ENCODE data around the gene DPYSL5. TPM values are rescaled to one million over a fixed set of nuclear protein-coding genes. Genes with fewer than 3 reads are reported as not detected.

Gene DPYSL5
- total and polyA plus RNA-seq, 2 donors (not counting 1 experiment from before 2014, with no cell fraction given), result not detected

DNA sequence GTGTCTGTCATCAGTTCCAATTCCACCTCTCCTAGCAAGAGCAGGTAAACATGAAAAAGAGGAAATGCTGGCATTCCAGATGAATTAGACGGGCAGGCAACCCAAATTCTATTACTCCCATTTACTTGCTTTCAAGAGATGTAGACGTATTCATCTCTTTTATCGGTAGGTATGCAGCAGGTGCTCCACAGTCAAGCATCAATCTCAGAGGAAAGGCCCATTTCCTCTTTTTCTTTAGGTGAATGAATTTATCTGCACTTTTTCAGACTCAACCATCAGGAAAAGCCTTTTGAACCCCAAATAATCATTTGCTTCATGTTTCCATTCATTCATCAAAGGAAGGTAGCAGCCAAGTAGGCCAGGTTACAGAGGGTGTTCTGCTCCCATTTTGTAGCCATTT lies 27.9 kb downstream of the DPYSL5 start:
- H3K27ac ChIP-seq (ENCODE audit: insufficient read depth, low read length), result no peak overlapping the region
- no peaks in the 10 kb centered on the region for H3K79me2 ChIP-seq (ENCODE audit: control insufficient read depth, insufficient read depth, low read length)
- H3K4me1 ChIP-seq (ENCODE audit: control insufficient read depth, extremely low read depth, insufficient read depth, low read length), result no peaks in the 10 kb centered on the region
- H3K4me3 ChIP-seq (replicated peaks in 1 of 4; ENCODE audit: control extremely low read depth in 1 of 4, insufficient read depth in 1 of 4, low read depth in 3 of 4, low read length in 4 of 4), result no peak overlapping the region
- peaks cover 11% of the 10 kb centered on the region for H3K27me3 ChIP-seq (ENCODE audit: control insufficient read depth, insufficient read depth, low read length)
- no peak overlapping the region for H3K9ac ChIP-seq (ENCODE audit: insufficient read depth, low read length)
- TF ChIP-seq EZH2 (IDR thresholded peaks at IDR 0.05; ENCODE audit: low read length, missing control alignments), result no peak
- TF ChIP-seq, protein P1, sequence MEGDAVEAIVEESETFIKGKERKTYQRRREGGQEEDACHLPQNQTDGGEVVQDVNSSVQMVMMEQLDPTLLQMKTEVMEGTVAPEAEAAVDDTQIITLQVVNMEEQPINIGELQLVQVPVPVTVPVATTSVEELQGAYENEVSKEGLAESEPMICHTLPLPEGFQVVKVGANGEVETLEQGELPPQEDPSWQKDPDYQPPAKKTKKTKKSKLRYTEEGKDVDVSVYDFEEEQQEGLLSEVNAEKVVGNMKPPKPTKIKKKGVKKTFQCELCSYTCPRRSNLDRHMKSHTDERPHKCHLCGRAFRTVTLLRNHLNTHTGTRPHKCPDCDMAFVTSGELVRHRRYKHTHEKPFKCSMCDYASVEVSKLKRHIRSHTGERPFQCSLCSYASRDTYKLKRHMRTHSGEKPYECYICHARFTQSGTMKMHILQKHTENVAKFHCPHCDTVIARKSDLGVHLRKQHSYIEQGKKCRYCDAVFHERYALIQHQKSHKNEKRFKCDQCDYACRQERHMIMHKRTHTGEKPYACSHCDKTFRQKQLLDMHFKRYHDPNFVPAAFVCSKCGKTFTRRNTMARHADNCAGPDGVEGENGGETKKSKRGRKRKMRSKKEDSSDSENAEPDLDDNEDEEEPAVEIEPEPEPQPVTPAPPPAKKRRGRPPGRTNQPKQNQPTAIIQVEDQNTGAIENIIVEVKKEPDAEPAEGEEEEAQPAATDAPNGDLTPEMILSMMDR (conservative IDR thresholded peaks at IDR 0.05 in 1 of 2, IDR thresholded peaks at IDR 0.05 in 1 of 2; ENCODE audit: low read depth in 1 of 2, low read length in 2 of 2), result no peak
- no peak overlapping the region for H2AFZ ChIP-seq (ENCODE audit: low read length)
- no peaks in the 10 kb centered on the region for H3K36me3 ChIP-seq (ENCODE audit: control insufficient read depth, insufficient read depth, low read length)
- H3K4me2 ChIP-seq (ENCODE audit: extremely low read depth, insufficient read depth, low read length), result no peak overlapping the region
- no peaks in the 10 kb centered on the region for H4K20me1 ChIP-seq (ENCODE audit: control insufficient read depth, extremely low read depth, insufficient read depth, low read length)
- H3K9me3 ChIP-seq (ENCODE audit: control insufficient read depth, insufficient read depth, low read depth, low read length), result no peaks in the 10 kb centered on the region
- no peak for DNase-seq (ENCODE audit: low read depth in 2 of 2)

DNA sequence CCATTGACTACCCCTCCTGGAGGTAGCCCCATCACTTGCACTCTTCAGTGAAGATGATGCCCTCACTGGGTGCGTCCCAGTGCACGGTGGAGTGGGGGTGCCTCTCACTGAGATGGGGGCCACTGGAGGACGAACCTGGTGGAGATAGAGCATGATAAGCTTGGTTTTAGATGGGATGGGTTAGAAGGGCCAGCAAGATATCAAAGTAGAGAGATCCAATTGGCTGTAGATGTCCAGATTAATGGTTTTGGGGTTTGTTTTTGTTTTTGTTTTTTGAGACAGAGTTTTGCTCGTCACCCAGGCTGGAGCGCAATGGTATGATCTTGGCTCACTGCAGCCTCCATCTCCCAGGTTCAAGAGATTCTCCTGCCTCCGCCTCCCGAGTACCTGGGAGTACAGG lies 28.3 kb downstream of the DPYSL5 start:
- no peak overlapping the region for H3K4me2 ChIP-seq (ENCODE audit: extremely low read depth, insufficient read depth, low read length)
- DNase-seq (ENCODE audit: low read depth in 2 of 2), result no peak
- H2AFZ ChIP-seq (ENCODE audit: low read length), result no peak overlapping the region
- no peak overlapping the region for H3K4me3 ChIP-seq (replicated peaks in 1 of 4; ENCODE audit: control extremely low read depth in 1 of 4, insufficient read depth in 1 of 4, low read depth in 3 of 4, low read length in 4 of 4)
- no peaks in the 10 kb centered on the region for H3K36me3 ChIP-seq (ENCODE audit: control insufficient read depth, insufficient read depth, low read length)
- no peak overlapping the region for H3K9ac ChIP-seq (ENCODE audit: insufficient read depth, low read length)
- H3K27ac ChIP-seq (ENCODE audit: insufficient read depth, low read length), result no peak overlapping the region
- no peaks in the 10 kb centered on the region for H3K4me1 ChIP-seq (ENCODE audit: control insufficient read depth, extremely low read depth, insufficient read depth, low read length)
- H3K79me2 ChIP-seq (ENCODE audit: control insufficient read depth, insufficient read depth, low read length), result no peaks in the 10 kb centered on the region
- TF ChIP-seq, protein P1 (conservative IDR thresholded peaks at IDR 0.05 in 1 of 2, IDR thresholded peaks at IDR 0.05 in 1 of 2; ENCODE audit: low read depth in 1 of 2, low read length in 2 of 2), result no peak
- no peak for TF ChIP-seq EZH2 (IDR thresholded peaks at IDR 0.05; ENCODE audit: low read length, missing control alignments)
- H3K9me3 ChIP-seq (ENCODE audit: control insufficient read depth, insufficient read depth, low read depth, low read length), result no peaks in the 10 kb centered on the region
- peaks cover 14% of the 10 kb centered on the region for H3K27me3 ChIP-seq (ENCODE audit: control insufficient read depth, insufficient read depth, low read length)
- H4K20me1 ChIP-seq (ENCODE audit: control insufficient read depth, extremely low read depth, insufficient read depth, low read length), result no peaks in the 10 kb centered on the region

DNA sequence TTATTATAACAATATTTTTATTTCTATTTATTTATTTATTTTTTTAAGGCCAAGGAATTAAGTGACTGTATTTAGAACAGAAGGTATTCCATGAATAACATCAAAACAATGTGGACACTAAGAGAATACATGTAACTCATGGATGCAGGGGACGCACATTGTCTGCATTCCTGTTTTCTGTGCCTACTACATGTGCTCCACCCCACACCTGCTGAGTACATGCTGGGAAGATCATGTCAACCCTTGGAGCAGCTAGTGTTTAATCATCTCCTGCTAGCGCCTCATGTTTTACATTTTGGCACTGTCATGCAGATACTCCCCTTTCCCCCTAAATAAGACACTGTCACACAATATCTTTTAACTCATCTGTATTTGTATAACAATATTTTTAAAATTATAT lies 29.3 kb downstream of the DPYSL5 start:
- DNase-seq (ENCODE audit: low read depth in 2 of 2), result no peak
- H3K27me3 ChIP-seq (ENCODE audit: control insufficient read depth, insufficient read depth, low read length), result peaks cover 14% of the 10 kb centered on the region

More for the DNA sequence above, 29.3 kb downstream of the DPYSL5 start:
- Histone ChIP-seq H3K27ac (ENCODE audit: insufficient read depth, low read length) (no peak overlapping the region), H3K9ac (ENCODE audit: insufficient read depth, low read length) (no peak overlapping the region), H3K9me3 (ENCODE audit: control insufficient read depth, insufficient read depth, low read depth, low read length) (no peaks in the 10 kb centered on the region), H3K4me2 (ENCODE audit: extremely low read depth, insufficient read depth, low read length) (no peak overlapping the region), H3K79me2 (ENCODE audit: control insufficient read depth, insufficient read depth, low read length) (no peaks in the 10 kb centered on the region), H3K36me3 (ENCODE audit: control insufficient read depth, insufficient read depth, low read length) (no peaks in the 10 kb centered on the region), H3K4me1 (ENCODE audit: control insufficient read depth, extremely low read depth, insufficient read depth, low read length) (no peaks in the 10 kb centered on the region), H3K4me3 (replicated peaks in 1 of 4; ENCODE audit: control extremely low read depth in 1 of 4, insufficient read depth in 1 of 4, low read depth in 3 of 4, low read length in 4 of 4) (no peak overlapping the region), H4K20me1 (ENCODE audit: control insufficient read depth, extremely low read depth, insufficient read depth, low read length) (no peaks in the 10 kb centered on the region), H2AFZ (ENCODE audit: low read length) (no peak overlapping the region)
- no peak for TF ChIP-seq EZH2 (IDR thresholded peaks at IDR 0.05; ENCODE audit: low read length, missing control alignments)
- TF ChIP-seq, protein P1 (conservative IDR thresholded peaks at IDR 0.05 in 1 of 2, IDR thresholded peaks at IDR 0.05 in 1 of 2; ENCODE audit: low read depth in 1 of 2, low read length in 2 of 2), result no peak
